ENCODE measurements around the gene LRRC74A.

GRCh38 chr14:76780875-76781647 is 45.1 kb upstream of the LRRC74A start:
- TF ChIP-seq ISL1 (CRISPR knock-in tag; IDR thresholded peaks at IDR 0.05) (no peak), CSDC2 (CRISPR knock-in tag; IDR thresholded peaks at IDR 0.05) (no peak), PATZ1 (CRISPR knock-in tag; IDR thresholded peaks at IDR 0.05; ENCODE audit: borderline replicate concordance) (no peak), CREB5 (CRISPR knock-in tag; IDR thresholded peaks at IDR 0.05; ENCODE audit: low read depth) (no peak), PPARA (CRISPR knock-in tag; IDR thresholded peaks at IDR 0.05; ENCODE audit: borderline replicate concordance) (no peak), ESRRG (CRISPR knock-in tag; IDR thresholded peaks at IDR 0.05) (no peak)

Data from SK-N-SH treated with all-trans-retinoic acid at 6 μM for 48 hours (cell line).